Neural crest cell (in vitro differentiated cells): ENCODE measurements around the gene FAM98B. TPM values are rescaled to one million over a fixed set of nuclear protein-coding genes. Genes with fewer than 3 reads are reported as not detected.

Experiments used
- DNase-seq: peaks from one replicate; pipeline ENCODE4 v3.0.0; 2021; ENCODE audit warnings: low read depth, mixed read lengths, low spot score
- H3K27ac Mint-ChIP-seq: one replicate; pipeline ENCODE4 v1.8.0; 2021; ENCODE audit warnings: mild to moderate bottlenecking, mixed read lengths; ENCODE audit not compliant: unreplicated experiment
- H3K27me3 Mint-ChIP-seq: 2 replicates; pipeline ENCODE4 v1.8.0; 2021; ENCODE audit warnings: low read depth, mild to moderate bottlenecking, mixed read lengths
- H3K36me3 Mint-ChIP-seq: 2 replicates; pipeline ENCODE4 v1.8.0; 2021; ENCODE audit warnings: low read depth, mild to moderate bottlenecking, mixed read lengths
- H3K4me1 Mint-ChIP-seq: 2 replicates; pipeline ENCODE4 v1.8.0; 2021; ENCODE audit warnings: mixed read lengths
- H3K4me3 Mint-ChIP-seq: one replicate; pipeline ENCODE4 v1.8.0; 2021; ENCODE audit warnings: mild to moderate bottlenecking, mixed read lengths
- H3K9me3 Mint-ChIP-seq: 2 replicates; pipeline ENCODE4 v1.8.0; 2021; ENCODE audit warnings: mixed read lengths
- CTCF ChIP-seq: fragments of 200-600 bp; sonication (generic); conservative IDR thresholded peaks from 2 replicates; pipeline ENCODE4 v1.5.0; 2021; ENCODE audit warnings: antibody characterized with exemption, mild to moderate bottlenecking
- total RNA-seq: library from RNA; stranded (reverse); gene quantifications from 2 replicates; pipeline ENCODE4 v1.2.1, GENCODE V29; 2021

FAM98B gene
- total RNA-seq, 1 donor from 2014 or later = 38.0 TPM

GRCh38 chr15:38490242-38490922 lies 36.5 kb downstream of the FAM98B start:
- DNase-seq = no peak
- H3K27me3 Mint-ChIP-seq = no peaks in the 10 kb centered on the region
- peaks cover 4% of the 10 kb centered on the region for H3K36me3 Mint-ChIP-seq
- H3K9me3 Mint-ChIP-seq = no peaks in the 10 kb centered on the region
- TF ChIP-seq CTCF = no peak
- no peaks in the 10 kb centered on the region for H3K4me1 Mint-ChIP-seq
- no peak overlapping the region for H3K4me3 Mint-ChIP-seq
- no peak overlapping the region for H3K27ac Mint-ChIP-seq

GRCh38 chr15:38496151-38496550 lies 42.2 kb downstream of the FAM98B start:
- Mint-ChIP-seq H3K27me3 (no peaks in the 10 kb centered on the region), H3K4me3 (no peak overlapping the region), H3K9me3 (no peaks in the 10 kb centered on the region), H3K4me1 (no peaks in the 10 kb centered on the region), H3K27ac (no peak overlapping the region), H3K36me3 (peaks cover 4% of the 10 kb centered on the region)
- no peak for TF ChIP-seq CTCF
- no peak for DNase-seq

GRCh38 chr15:38499651-38500050 lies 45.7 kb downstream of the FAM98B start:
- Mint-ChIP-seq H3K27me3 (no peaks in the 10 kb centered on the region), H3K4me3 (no peak overlapping the region), H3K4me1 (no peaks in the 10 kb centered on the region), H3K36me3 (peaks cover 2% of the 10 kb centered on the region), H3K27ac (no peak overlapping the region), H3K9me3 (no peaks in the 10 kb centered on the region)
- TF ChIP-seq CTCF = no peak
- DNase-seq = no peak

- H3K4me3 Mint-ChIP-seq = no peak overlapping the region
- H3K27ac Mint-ChIP-seq = no peak overlapping the region
- H3K36me3 Mint-ChIP-seq = peaks cover 2% of the 10 kb centered on the region
- H3K27me3 Mint-ChIP-seq = no peaks in the 10 kb centered on the region
- H3K9me3 Mint-ChIP-seq = no peaks in the 10 kb centered on the region
- peaks cover 4% of the 10 kb centered on the region for H3K4me1 Mint-ChIP-seq
- no peak for DNase-seq
- TF ChIP-seq CTCF = no peak
Observed at GRCh38 chr15:38503496-38503895, 49.6 kb downstream of the FAM98B start.

- no peak for TF ChIP-seq CTCF
- Mint-ChIP-seq H3K9me3 (no peaks in the 10 kb centered on the region), H3K27me3 (no peaks in the 10 kb centered on the region), H3K27ac (no peak overlapping the region), H3K4me1 (peaks cover 5% of the 10 kb centered on the region), H3K4me3 (no peak overlapping the region), H3K36me3 (no peaks in the 10 kb centered on the region)
- no peak for DNase-seq
Observed at GRCh38 chr15:38504680-38505467, 50.9 kb downstream of the FAM98B start.
